ENCODE data around the gene GSTK1. TPM values are rescaled to one million over a fixed set of nuclear protein-coding genes. Genes with fewer than 3 reads are reported as not detected.

Gene GSTK1
- total and polyA plus RNA-seq, 2 donors (not counting 1 experiment from before 2014, with no cell fraction given), result 181 to 315 TPM

GRCh38 chr7:143233816-143234532, 29.3 kb upstream of the GSTK1 start:
- peaks cover 13% of the 10 kb centered on the region for H3K9me3 Mint-ChIP-seq (ENCODE audit: insufficient read depth)
- TF ChIP-seq CTCF (IDR thresholded peaks at IDR 0.05), result no peak
- no peak for TF ChIP-seq EZH2 (IDR thresholded peaks at IDR 0.05; ENCODE audit: borderline replicate concordance, insufficient read depth, low read depth, low read length, poor library complexity, severe bottlenecking)
- no peak overlapping the region for H3K9ac ChIP-seq (ENCODE audit: low read length)
- no peak overlapping the region for H2AFZ ChIP-seq (ENCODE audit: insufficient read depth, low read depth, low read length, poor library complexity, severe bottlenecking)
- no peak overlapping the region for H3K27ac ChIP-seq (ENCODE audit: low read length in 2 of 2)
- H3K4me3 Mint-ChIP-seq, result no peak overlapping the region
- ChIA-PET CTCF (interaction anchor here (0.7 to 2.6 kb wide), 2 partner anchors 19 to 182 kb away, joined by 3 to 9 read pairs; no protein-coding TSS in a partner anchor), POLR2A (no interaction called here)
- no peaks in the 10 kb centered on the region for H3K79me2 ChIP-seq (ENCODE audit: control insufficient read depth, insufficient read depth, low read length)
- no CpG with 5 or more reads among the region's 2 CpGs for WGBS (ENCODE audit: insufficient coverage)
- no peak overlapping the region for H3K27ac Mint-ChIP-seq
- no peaks in the 10 kb centered on the region for H3K4me1 ChIP-seq (ENCODE audit: control insufficient read depth in 2 of 2, insufficient read depth in 2 of 2, low read length in 2 of 2)
- ATAC-seq (ENCODE audit: low read depth) (no peak), DNase-seq (no peak)
- no peaks in the 10 kb centered on the region for H3K4me1 Mint-ChIP-seq
- H3K4me2 ChIP-seq (replicated peaks; ENCODE audit: low read depth, low read length, poor library complexity, severe bottlenecking), result no peak overlapping the region
- peaks cover 26% of the 10 kb centered on the region for H3K27me3 Mint-ChIP-seq
- H3K9me3 ChIP-seq (ENCODE audit: control extremely low read depth in 1 of 3, control insufficient read depth in 2 of 3, insufficient read depth in 1 of 3, low read length in 2 of 3), result peaks cover 5 to 18% (median 8%) of the 10 kb centered on the region in 3 donors
- intact Hi-C loops (cut with micrococcal nuclease), result no loop called here
- no peaks in the 10 kb centered on the region for H4K20me1 ChIP-seq (ENCODE audit: control insufficient read depth, insufficient read depth, low read length, poor library complexity, severe bottlenecking)
- H3K4me3 ChIP-seq (ENCODE audit: control extremely low read depth in 1 of 5, extremely low read depth in 1 of 5, insufficient read depth in 1 of 5, low read depth in 2 of 5, low read length in 4 of 5), result no peak overlapping the region
- H3K27me3 ChIP-seq (replicated peaks in 1 of 4; ENCODE audit: control extremely low read depth in 1 of 4, control insufficient read depth in 3 of 4, insufficient read depth in 4 of 4, low read length in 3 of 4), result peaks cover 0 to 4% (median 0%) of the 10 kb centered on the region in 4 experiments
- no peaks in the 10 kb centered on the region for H3K36me3 ChIP-seq (replicated peaks in 1 of 2; ENCODE audit: control extremely low read depth in 1 of 2, control insufficient read depth in 1 of 2, extremely low read depth in 1 of 2, insufficient read depth in 2 of 2, low read length in 1 of 2)

GRCh38 chr7:143234533-143234875, 28.7 kb upstream of the GSTK1 start:
- Mint-ChIP-seq H3K9me3 (ENCODE audit: insufficient read depth) (peaks cover 13% of the 10 kb centered on the region), H3K27ac (no peak overlapping the region), H3K4me3 (no peak overlapping the region), H3K27me3 (peaks cover 28% of the 10 kb centered on the region), H3K4me1 (no peaks in the 10 kb centered on the region)
- TF ChIP-seq CTCF (IDR thresholded peaks at IDR 0.05), result no peak
- TF ChIP-seq EZH2 (IDR thresholded peaks at IDR 0.05; ENCODE audit: borderline replicate concordance, insufficient read depth, low read depth, low read length, poor library complexity, severe bottlenecking), result no peak
- no peak for DNase-seq
- ChIA-PET CTCF (interaction anchor here (2.6 kb wide), 1 partner anchor 182 kb away, joined by 9 read pairs; no protein-coding TSS in a partner anchor), POLR2A (no interaction called here)
- Histone ChIP-seq H3K4me3 (ENCODE audit: control extremely low read depth in 1 of 5, extremely low read depth in 1 of 5, insufficient read depth in 1 of 5, low read depth in 2 of 5, low read length in 4 of 5) (no peak overlapping the region), H2AFZ (ENCODE audit: insufficient read depth, low read depth, low read length, poor library complexity, severe bottlenecking) (no peak overlapping the region), H3K4me1 (ENCODE audit: control insufficient read depth in 2 of 2, insufficient read depth in 2 of 2, low read length in 2 of 2) (no peaks in the 10 kb centered on the region), H3K9me3 (ENCODE audit: control extremely low read depth in 1 of 3, control insufficient read depth in 2 of 3, insufficient read depth in 1 of 3, low read length in 2 of 3) (peaks cover 5 to 18% (median 8%) of the 10 kb centered on the region in 3 donors), H3K9ac (ENCODE audit: low read length) (no peak overlapping the region), H3K27ac (ENCODE audit: low read length in 2 of 2) (no peak overlapping the region), H3K27me3 (replicated peaks in 1 of 4; ENCODE audit: control extremely low read depth in 1 of 4, control insufficient read depth in 3 of 4, insufficient read depth in 4 of 4, low read length in 3 of 4) (peaks cover 0 to 4% (median 0%) of the 10 kb centered on the region in 4 experiments), H3K79me2 (ENCODE audit: control insufficient read depth, insufficient read depth, low read length) (no peaks in the 10 kb centered on the region), H4K20me1 (ENCODE audit: control insufficient read depth, insufficient read depth, low read length, poor library complexity, severe bottlenecking) (no peaks in the 10 kb centered on the region), H3K36me3 (replicated peaks in 1 of 2; ENCODE audit: control extremely low read depth in 1 of 2, control insufficient read depth in 1 of 2, extremely low read depth in 1 of 2, insufficient read depth in 2 of 2, low read length in 1 of 2) (no peaks in the 10 kb centered on the region), H3K4me2 (replicated peaks; ENCODE audit: low read depth, low read length, poor library complexity, severe bottlenecking) (no peak overlapping the region)
- intact Hi-C loops (cut with micrococcal nuclease), result no loop called here
- WGBS (ENCODE audit: insufficient coverage), result no CpG with 5 or more reads among the region's 3 CpGs
- ATAC-seq (ENCODE audit: low read depth), result no peak

Data from B cell (primary cell).